SK-N-SH treated with all-trans-retinoic acid at 6 μM for 48 hours (cell line): Measurements from ENCODE around the gene KIAA1217.

Experiments used
- CREB5 ChIP-seq: fragments of 250-450 bp; sonication (Bioruptor Pico); IDR thresholded peaks from 2 replicates; pipeline ENCODE4 v1.5.1; 2020; ENCODE audit warnings: low read depth, mild to moderate bottlenecking, moderate library complexity
- ISL1 ChIP-seq: fragments of 250-450 bp; sonication (Bioruptor Pico); IDR thresholded peaks from 2 replicates; pipeline ENCODE4 v2.1.2; 2022; ENCODE audit warnings: mild to moderate bottlenecking, moderate library complexity
- PPARA ChIP-seq: fragments of 250-450 bp; sonication (Bioruptor Pico); IDR thresholded peaks from 2 replicates; pipeline ENCODE4 v1.5.0; 2020; ENCODE audit warnings: mild to moderate bottlenecking, borderline replicate concordance
- RARB ChIP-seq: fragments of 250-450 bp; sonication (Bioruptor Pico); IDR thresholded peaks from 2 replicates; pipeline ENCODE4 v1.8.0; 2021; ENCODE audit warnings: mild to moderate bottlenecking, moderate library complexity
- ZFP30 ChIP-seq: fragments of 450-650 bp; formaldehyde crosslinking; IDR thresholded peaks from 2 replicates; pipeline ENCODE4 v1.5.0; 2022; ENCODE audit warnings: mild to moderate bottlenecking, moderate library complexity
- TF ChIP-seq, protein P1 (sequence below): fragments of 250-450 bp; sonication (Bioruptor Pico); IDR thresholded peaks from 2 replicates; pipeline ENCODE4 v1.8.0; 2021; ENCODE audit warnings: low read depth, mild to moderate bottlenecking, moderate library complexity, borderline replicate concordance

GRCh38 chr10:24556750-24557742 lies 348.1 kb downstream of the KIAA1217 start:
- no peak for TF ChIP-seq ISL1 (CRISPR knock-in tag)
- no peak for TF ChIP-seq CREB5 (CRISPR knock-in tag)
- TF ChIP-seq, protein P1, sequence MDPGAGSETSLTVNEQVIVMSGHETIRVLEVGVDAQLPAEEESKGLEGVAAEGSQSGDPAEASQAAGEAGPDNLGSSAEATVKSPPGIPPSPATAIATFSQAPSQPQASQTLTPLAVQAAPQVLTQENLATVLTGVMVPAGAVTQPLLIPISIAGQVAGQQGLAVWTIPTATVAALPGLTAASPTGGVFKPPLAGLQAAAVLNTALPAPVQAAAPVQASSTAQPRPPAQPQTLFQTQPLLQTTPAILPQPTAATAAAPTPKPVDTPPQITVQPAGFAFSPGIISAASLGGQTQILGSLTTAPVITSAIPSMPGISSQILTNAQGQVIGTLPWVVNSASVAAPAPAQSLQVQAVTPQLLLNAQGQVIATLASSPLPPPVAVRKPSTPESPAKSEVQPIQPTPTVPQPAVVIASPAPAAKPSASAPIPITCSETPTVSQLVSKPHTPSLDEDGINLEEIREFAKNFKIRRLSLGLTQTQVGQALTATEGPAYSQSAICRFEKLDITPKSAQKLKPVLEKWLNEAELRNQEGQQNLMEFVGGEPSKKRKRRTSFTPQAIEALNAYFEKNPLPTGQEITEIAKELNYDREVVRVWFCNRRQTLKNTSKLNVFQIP (CRISPR knock-in tag): no peak
- TF ChIP-seq ZFP30 (CRISPR knock-in tag): no peak
- no peak for TF ChIP-seq RARB (CRISPR knock-in tag)
- no peak for TF ChIP-seq PPARA (CRISPR knock-in tag)
